ENCODE measurements around the gene HOXA11.

GRCh38 chr7:27223941-27224575 lies 39.0 kb upstream of the HOXA11 start:
- TF ChIP-seq, protein P1, sequence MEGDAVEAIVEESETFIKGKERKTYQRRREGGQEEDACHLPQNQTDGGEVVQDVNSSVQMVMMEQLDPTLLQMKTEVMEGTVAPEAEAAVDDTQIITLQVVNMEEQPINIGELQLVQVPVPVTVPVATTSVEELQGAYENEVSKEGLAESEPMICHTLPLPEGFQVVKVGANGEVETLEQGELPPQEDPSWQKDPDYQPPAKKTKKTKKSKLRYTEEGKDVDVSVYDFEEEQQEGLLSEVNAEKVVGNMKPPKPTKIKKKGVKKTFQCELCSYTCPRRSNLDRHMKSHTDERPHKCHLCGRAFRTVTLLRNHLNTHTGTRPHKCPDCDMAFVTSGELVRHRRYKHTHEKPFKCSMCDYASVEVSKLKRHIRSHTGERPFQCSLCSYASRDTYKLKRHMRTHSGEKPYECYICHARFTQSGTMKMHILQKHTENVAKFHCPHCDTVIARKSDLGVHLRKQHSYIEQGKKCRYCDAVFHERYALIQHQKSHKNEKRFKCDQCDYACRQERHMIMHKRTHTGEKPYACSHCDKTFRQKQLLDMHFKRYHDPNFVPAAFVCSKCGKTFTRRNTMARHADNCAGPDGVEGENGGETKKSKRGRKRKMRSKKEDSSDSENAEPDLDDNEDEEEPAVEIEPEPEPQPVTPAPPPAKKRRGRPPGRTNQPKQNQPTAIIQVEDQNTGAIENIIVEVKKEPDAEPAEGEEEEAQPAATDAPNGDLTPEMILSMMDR (IDR thresholded peaks at IDR 0.05) = no peak
- TF ChIP-seq POLR2A (IDR thresholded peaks at IDR 0.05) = no peak

Measured in heart left ventricle (tissue), 13 donors.